Hepatocyte (in vitro differentiated cells): ENCODE data around the gene EPS8L3.

Experiments used
- CTCF ChIP-seq: fragments of 200-600 bp; sonication (generic); IDR thresholded peaks from 2 replicates; pipeline ENCODE4 v1.5.1; 2016; ENCODE audit warnings: antibody characterized with exemption, mild to moderate bottlenecking; ENCODE audit not compliant: poor library complexity
- EZH2 ChIP-seq: fragments of 200-600 bp; sonication (generic); IDR thresholded peaks from 2 replicates; pipeline ENCODE4 v1.6.1; 2016; ENCODE audit warnings: antibody characterized with exemption, mild to moderate bottlenecking, borderline replicate concordance
- EZH2phosphoT487 ChIP-seq: fragments of 200-600 bp; sonication (generic); IDR thresholded peaks from one replicate; pipeline ENCODE4 v1.6.1; 2018; ENCODE audit warnings: antibody characterized with exemption, mild to moderate bottlenecking, low read depth, moderate library complexity; ENCODE audit not compliant: unreplicated experiment, severe bottlenecking

- TF ChIP-seq CTCF (no peak), EZH2phosphoT487 (no peak), EZH2 (no peak)
Observed at GRCh38 chr1:109767637-109768334, 4.1 kb upstream of the EPS8L3 start.
